Omental fat pad (tissue), 4 donors: ENCODE results near the gene VPS33A. TPM values are rescaled to one million over a fixed set of nuclear protein-coding genes. Genes with fewer than 3 reads are reported as not detected.
"Not testable (repeated sequence)": the region's sequence is repeated elsewhere in the genome, so short reads cannot be mapped to it uniquely, and the experiment has no call there.

Source experiments
- ATAC-seq: fragments of 150-250 bp; one replicate; pipeline ENCODE4 v1.9.1; 2016; ENCODE audit warnings: mild to moderate bottlenecking, moderate library complexity; ENCODE audit not compliant: low FRiP score
- DNase-seq: peaks from one replicate; pipeline ENCODE4 v3.0.0-alpha.2; 2019; ENCODE audit warnings: low spot score
- CTCF ChIP-seq, 3 donors: fragments of 450-650 bp; IDR thresholded peaks; one replicate each; pipeline ENCODE4 v1.5.1; 2016 to 2017; ENCODE audit warnings: antibody characterized with exemption in 3 of 3, mild to moderate bottlenecking in 3 of 3, moderate library complexity in 2 of 3
- total RNA-seq, 4 donors: library from RNA; depleted of rRNA; stranded (reverse); fragments of >200 nt; gene quantifications; one replicate each; pipeline ENCODE4 v1.1.0, GENCODE V29; 2016

The VPS33A gene
- total RNA-seq, 4 donors from 2014 or later = 8.7 to 17.7 (median 11.0) TPM

- DNase-seq = no peak
- no peak for ATAC-seq
- no peak for TF ChIP-seq CTCF (IDR thresholded peaks at IDR 0.05)
These were observed 61.0 kb downstream of the VPS33A start for GRCh38 chr12:122205053-122205925.

GRCh38 chr12:122204167-122205052 lies 61.9 kb downstream of the VPS33A start:
- no peak for DNase-seq
- no peak for TF ChIP-seq CTCF (IDR thresholded peaks at IDR 0.05)
- ATAC-seq = no peak

GRCh38 chr12:122203301-122204166 lies 62.8 kb downstream of the VPS33A start, which contains the start of gene B3GNT4:
Gene B3GNT4, plus strand, starts transcription at chr12:122203709. Its CDS starts 910 bp downstream, at chr12:122204619.
- ATAC-seq = peak; percentile 79
- TF ChIP-seq CTCF (IDR thresholded peaks at IDR 0.05) = no peak
- no peak for DNase-seq

- not testable (repeated sequence) for DNase-seq, ATAC-seq
These were observed 63.5 kb downstream of the VPS33A start for GRCh38 chr12:122202811-122203210.

GRCh38 chr12:122202017-122202416 lies 64.3 kb downstream of the VPS33A start:
- DNase-seq (no peak), ATAC-seq (no peak)
- no peak for TF ChIP-seq CTCF (IDR thresholded peaks at IDR 0.05)

GRCh38 chr12:122201381-122201780 lies 64.9 kb downstream of the VPS33A start:
- ATAC-seq (no peak), DNase-seq (no peak)
- TF ChIP-seq CTCF (IDR thresholded peaks at IDR 0.05) = no peak
